HUES48 (cell line): ENCODE results near the gene RMND1.

Source experiments
- H3K27ac ChIP-seq: one replicate; pipeline ENCODE4 v1.7.0; 2013; ENCODE audit warnings: low read depth, low read length, inconsistent platforms
- H3K27me3 ChIP-seq: 2 replicates; pipeline ENCODE4 v1.6.1; 2013; ENCODE audit warnings: mild to moderate bottlenecking, low read length; ENCODE audit not compliant: control insufficient read depth, insufficient read depth
- H3K36me3 ChIP-seq: 2 replicates; pipeline ENCODE4 v1.6.1; 2013; ENCODE audit warnings: low read length; ENCODE audit not compliant: control insufficient read depth, insufficient read depth
- H3K4me1 ChIP-seq: 2 replicates; pipeline ENCODE4 v1.6.1; 2013; ENCODE audit warnings: mild to moderate bottlenecking, low read length; ENCODE audit not compliant: control insufficient read depth, insufficient read depth
- H3K4me3 ChIP-seq: 2 replicates; pipeline ENCODE4 v1.5.1; 2013; ENCODE audit warnings: mild to moderate bottlenecking, low read depth, low read length
- H3K9ac ChIP-seq: 2 replicates; pipeline ENCODE4 v1.6.1; 2013; ENCODE audit warnings: mild to moderate bottlenecking, low read depth, low read length, moderate library complexity
- H3K9me3 ChIP-seq: 2 replicates; pipeline ENCODE4 v1.6.1; 2013; ENCODE audit warnings: low read length; ENCODE audit not compliant: control insufficient read depth, insufficient read depth

RMND1 gene

GRCh38 chr6:151451950-151452749 is at the start of gene RMND1:
TSS of gene RMND1 (minus strand) at chr6:151452126. CDS start at chr6:151445811, 6,315 bp downstream.
- Histone ChIP-seq H3K9me3 (no peaks in the 10 kb centered on the region), H3K27ac (peak within 1 kb of the TSS; percentile 94), H3K27me3 (no peaks in the 10 kb centered on the region), H3K4me3 (peak within 1 kb of the TSS; percentile 88), H3K4me1 (peaks cover 31% of the 10 kb centered on the region), H3K36me3 (peaks cover 13% of the 10 kb centered on the region), H3K9ac (peak within 1 kb of the TSS; percentile 89)

GRCh38 chr6:151499551-151499950 is 47.6 kb upstream of the RMND1 start:
- Histone ChIP-seq H3K9me3 (no peaks in the 10 kb centered on the region), H3K4me3 (no peak overlapping the region), H3K27ac (no peak overlapping the region), H3K36me3 (no peaks in the 10 kb centered on the region), H3K4me1 (peaks cover 13% of the 10 kb centered on the region), H3K9ac (no peak overlapping the region), H3K27me3 (peaks cover 19% of the 10 kb centered on the region)

- Histone ChIP-seq H3K9ac (no peak overlapping the region), H3K27me3 (peaks cover 31% of the 10 kb centered on the region), H3K9me3 (no peaks in the 10 kb centered on the region), H3K4me3 (no peak overlapping the region), H3K27ac (no peak overlapping the region), H3K4me1 (peaks cover 13% of the 10 kb centered on the region), H3K36me3 (no peaks in the 10 kb centered on the region)
Measured at GRCh38 chr6:151498327-151498726, 46.4 kb upstream of the RMND1 start.

- no peak overlapping the region for H3K27ac ChIP-seq
Measured at GRCh38 chr6:151497905-151498304, 46.0 kb upstream of the RMND1 start.

GRCh38 chr6:151495380-151495779 is 43.5 kb upstream of the RMND1 start:
- Histone ChIP-seq H3K4me1 (peaks cover 13% of the 10 kb centered on the region), H3K9me3 (no peaks in the 10 kb centered on the region), H3K9ac (no peak overlapping the region), H3K36me3 (no peaks in the 10 kb centered on the region), H3K4me3 (no peak overlapping the region), H3K27ac (no peak overlapping the region), H3K27me3 (peaks cover 38% of the 10 kb centered on the region)

More at GRCh38 chr6:151497905-151498304, 46.0 kb upstream of the RMND1 start:
- Histone ChIP-seq H3K4me3 (no peak overlapping the region), H3K9ac (no peak overlapping the region), H3K9me3 (no peaks in the 10 kb centered on the region), H3K4me1 (peaks cover 13% of the 10 kb centered on the region), H3K36me3 (no peaks in the 10 kb centered on the region), H3K27me3 (peaks cover 35% of the 10 kb centered on the region)

- H3K9ac ChIP-seq = no peak overlapping the region
- H3K9me3 ChIP-seq = no peaks in the 10 kb centered on the region
- H3K27me3 ChIP-seq = peaks cover 38% of the 10 kb centered on the region
- no peaks in the 10 kb centered on the region for H3K36me3 ChIP-seq
- H3K4me3 ChIP-seq = peak overlapping the region; percentile 63
- no peak overlapping the region for H3K27ac ChIP-seq
- peaks cover 13% of the 10 kb centered on the region for H3K4me1 ChIP-seq
Measured at GRCh38 chr6:151494936-151495320, 43.0 kb upstream of the RMND1 start.

GRCh38 chr6:151494235-151494935 is 42.5 kb upstream of the RMND1 start:
- Histone ChIP-seq H3K4me3 (peak overlapping the region; percentile 63), H3K9ac (no peak overlapping the region), H3K27ac (no peak overlapping the region), H3K9me3 (no peaks in the 10 kb centered on the region), H3K27me3 (peaks cover 38% of the 10 kb centered on the region), H3K4me1 (peaks cover 13% of the 10 kb centered on the region), H3K36me3 (no peaks in the 10 kb centered on the region)

GRCh38 chr6:151493804-151494234 is 41.9 kb upstream of the RMND1 start, which contains the start of gene CCDC170:
TSS of gene CCDC170 (plus strand) at chr6:151494017. CDS start at chr6:151494129, 112 bp downstream.
- Histone ChIP-seq H3K9me3 (no peaks in the 10 kb centered on the region), H3K9ac (no peak within 1 kb of the TSS), H3K27me3 (peaks cover 38% of the 10 kb centered on the region), H3K4me3 (peak within 1 kb of the TSS; percentile 63), H3K27ac (no peak within 1 kb of the TSS), H3K36me3 (no peaks in the 10 kb centered on the region), H3K4me1 (peaks cover 13% of the 10 kb centered on the region)

GRCh38 chr6:151493161-151493803 is 41.4 kb upstream of the RMND1 start:
- peaks cover 38% of the 10 kb centered on the region for H3K27me3 ChIP-seq

GRCh38 chr6:151490996-151491395 is 39.1 kb upstream of the RMND1 start:
- Histone ChIP-seq H3K27me3 (peaks cover 33% of the 10 kb centered on the region), H3K4me3 (no peak overlapping the region), H3K9ac (no peak overlapping the region), H3K27ac (no peak overlapping the region), H3K9me3 (no peaks in the 10 kb centered on the region), H3K4me1 (peaks cover 5% of the 10 kb centered on the region), H3K36me3 (no peaks in the 10 kb centered on the region)

More at GRCh38 chr6:151493161-151493803, 41.4 kb upstream of the RMND1 start:
- H3K9ac ChIP-seq = no peak overlapping the region
- H3K27ac ChIP-seq = no peak overlapping the region
- H3K36me3 ChIP-seq = no peaks in the 10 kb centered on the region
- no peaks in the 10 kb centered on the region for H3K9me3 ChIP-seq
- peaks cover 10% of the 10 kb centered on the region for H3K4me1 ChIP-seq
- peak overlapping the region; percentile 63 for H3K4me3 ChIP-seq
